ENCODE measurements around the gene GADD45B.
"Not testable (repeated sequence)": the region's sequence is repeated elsewhere in the genome, so short reads cannot be mapped to it uniquely, and the experiment has no call there.

The GADD45B gene

GRCh38 chr19:2444251-2445002, 31.5 kb upstream of the GADD45B start:
- DNase-seq (ENCODE audit: low read depth in 2 of 2), result no peak

- no peak for DNase-seq (ENCODE audit: low read depth in 2 of 2)
Observed at GRCh38 chr19:2446381-2446780, 29.5 kb upstream of the GADD45B start.

DNA sequence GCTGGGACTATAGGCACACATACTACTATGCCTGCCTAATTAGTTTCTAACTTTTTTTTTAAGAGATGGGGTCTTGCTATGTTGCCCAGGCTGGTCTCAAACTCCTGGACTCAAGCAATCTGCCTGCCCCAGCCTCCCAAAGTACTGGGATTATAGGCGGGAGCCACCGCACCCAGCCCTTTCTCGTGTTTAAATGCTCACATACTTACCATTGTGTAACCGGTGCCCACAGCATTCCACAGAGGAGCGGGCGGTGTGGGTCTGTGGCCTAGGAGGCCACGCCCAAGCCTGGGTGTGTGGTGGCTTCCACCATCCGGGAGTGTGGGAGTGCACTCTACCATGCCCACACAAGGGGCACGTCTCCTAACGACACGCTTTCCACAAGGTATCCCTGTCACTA, 26.9 kb upstream of the GADD45B start:
- no peak for DNase-seq (ENCODE audit: low read depth in 2 of 2)

DNA sequence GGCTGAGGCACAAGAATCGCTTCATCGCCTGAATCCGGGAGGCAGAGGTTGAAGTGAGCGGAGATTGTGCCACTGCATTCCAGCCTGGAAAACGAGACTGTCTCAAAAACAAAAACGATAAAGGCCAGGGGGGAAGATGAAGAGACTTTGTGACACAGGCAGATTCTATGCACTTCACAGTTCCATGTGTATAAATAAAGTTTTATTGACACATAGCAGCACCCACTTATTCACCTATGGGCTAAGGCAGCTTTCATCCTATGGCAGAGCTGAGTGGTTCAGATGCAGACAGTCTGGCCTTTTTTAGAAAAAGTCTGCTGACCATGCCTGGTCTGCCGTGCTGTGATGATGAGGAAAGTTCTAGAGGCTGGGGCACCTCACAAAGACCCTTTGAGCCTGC, 24.8 kb upstream of the GADD45B start:
- DNase-seq (ENCODE audit: low read depth in 2 of 2), result no peak

DNA sequence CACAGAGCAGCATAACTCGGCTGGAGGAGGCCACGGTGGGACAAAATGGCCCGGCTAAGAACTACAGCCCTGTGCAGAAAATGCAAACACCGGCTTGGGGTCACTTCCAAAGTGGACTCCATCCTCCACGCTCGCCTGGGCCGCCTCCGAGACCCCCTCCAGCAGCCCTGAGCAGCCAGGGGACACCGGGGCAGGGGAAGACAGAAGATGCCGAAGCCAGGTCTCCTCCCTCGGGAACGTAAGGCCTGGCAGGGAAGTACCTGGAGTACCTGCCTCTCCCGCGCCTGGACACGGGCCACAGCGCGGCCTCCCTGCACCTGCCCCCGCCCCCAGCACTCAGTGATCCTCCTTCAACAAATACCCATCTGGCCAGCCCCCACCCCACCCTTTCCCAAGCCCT, 24.2 kb upstream of the GADD45B start:
- DNase-seq (ENCODE audit: low read depth in 2 of 2), result no peak

DNA sequence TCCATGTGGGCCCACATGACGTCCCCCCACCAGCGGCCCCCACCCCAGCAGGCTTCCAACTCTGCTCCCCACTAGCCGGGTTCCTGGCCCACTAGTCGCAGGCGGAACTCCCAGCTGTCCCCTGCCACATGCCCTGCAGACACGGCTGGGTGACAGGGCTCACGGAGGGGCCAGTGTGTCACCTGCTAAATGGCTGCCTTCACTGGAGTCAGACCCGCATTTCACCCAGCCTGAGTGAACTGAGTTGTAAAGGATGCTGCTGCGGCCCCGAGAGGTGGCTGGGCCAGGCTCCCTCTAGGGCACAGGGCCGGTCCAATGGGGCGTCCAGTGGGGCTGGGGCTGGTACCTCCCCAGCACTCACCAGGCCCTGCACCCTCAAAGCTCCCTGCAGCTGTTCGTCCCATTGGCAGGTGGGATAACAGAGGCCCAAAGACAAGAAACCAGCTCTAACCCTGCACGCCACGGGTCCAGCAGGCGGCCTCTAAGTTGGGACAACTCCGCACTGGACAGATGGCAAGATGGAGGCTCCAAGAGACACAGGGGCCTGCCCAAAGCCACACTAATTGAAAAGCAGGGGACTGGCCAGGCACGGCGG, 22.4 kb upstream of the GADD45B start:
- no peak for DNase-seq (ENCODE audit: low read depth in 2 of 2)

DNA sequence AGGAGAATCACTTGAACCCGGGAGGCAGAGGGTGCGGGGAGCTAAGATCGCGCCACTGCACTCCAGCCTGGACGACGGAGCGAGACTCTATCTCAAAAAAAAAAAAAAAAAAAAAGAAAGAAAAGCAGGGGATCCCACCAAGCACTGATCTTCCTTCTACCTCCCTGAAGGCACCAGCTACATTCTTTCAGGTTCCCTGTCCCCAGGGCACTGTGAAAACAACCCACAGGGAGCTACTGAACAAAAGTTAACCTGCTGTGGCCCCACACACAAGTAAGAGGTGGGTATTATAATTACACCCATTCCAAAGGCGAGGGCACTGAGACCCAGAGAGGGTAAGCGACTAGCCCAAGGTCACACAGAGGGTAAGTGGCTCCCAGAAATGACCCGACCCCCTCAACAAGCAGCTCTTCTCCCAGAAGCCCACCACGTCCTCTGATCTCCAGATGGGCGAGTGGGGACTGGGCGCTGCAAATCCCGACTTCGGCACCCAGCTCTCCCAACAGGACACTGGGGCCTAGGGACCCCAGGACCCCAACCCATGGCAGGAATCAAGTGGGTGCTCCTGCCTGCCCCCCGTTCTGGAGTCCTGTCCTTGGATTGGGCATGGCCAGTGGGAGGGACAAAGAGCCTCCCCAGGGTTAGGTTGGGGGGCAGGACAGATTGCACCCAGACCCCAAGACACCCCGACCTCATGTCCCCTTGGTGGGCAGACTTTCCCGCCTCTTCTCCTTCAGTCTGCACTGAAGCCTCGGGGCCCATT, 21.5 kb upstream of the GADD45B start:
- DNase-seq (ENCODE audit: low read depth in 2 of 2), result no peak

DNA sequence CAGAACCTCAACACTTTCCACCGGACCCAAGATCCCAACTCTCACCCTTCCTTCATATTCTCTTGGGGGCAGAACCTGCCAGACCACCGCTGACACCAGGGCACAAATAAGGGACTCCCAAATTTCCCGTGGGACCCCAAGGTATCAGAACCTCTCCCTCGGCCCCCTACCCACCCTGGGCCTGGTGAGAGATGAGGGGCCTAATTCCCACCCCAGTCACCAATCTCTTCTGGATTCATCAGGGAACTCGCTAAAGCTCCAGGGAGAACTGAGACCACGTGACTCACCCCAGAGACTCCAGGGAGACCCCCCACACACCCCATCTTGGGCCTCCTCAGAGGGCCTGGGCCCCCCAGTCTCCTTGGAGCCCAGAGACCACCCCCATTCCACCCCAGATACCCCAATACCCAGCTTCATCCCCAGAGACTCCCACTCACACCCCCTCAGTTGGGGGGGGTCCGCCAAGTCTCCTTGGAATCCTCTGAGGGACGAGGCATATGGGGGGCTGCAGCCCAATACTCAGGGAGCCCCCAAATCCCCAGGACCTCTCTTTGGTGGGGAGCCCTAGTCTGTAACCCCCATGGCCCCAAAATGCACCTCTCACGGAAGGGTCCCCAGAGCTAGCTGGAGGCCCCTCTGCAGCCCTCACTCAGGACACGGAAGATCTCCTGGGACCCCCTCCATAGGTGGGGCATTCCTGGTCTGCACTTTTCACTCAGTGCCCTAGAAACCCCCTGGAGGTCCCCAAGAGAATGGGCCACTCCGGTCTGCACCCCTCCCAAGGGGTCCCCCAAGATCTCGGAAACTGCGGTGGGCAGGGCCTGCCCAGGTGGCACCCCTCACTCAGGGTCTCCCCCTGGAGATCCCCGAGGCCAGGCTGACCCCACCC, 20.7 kb upstream of the GADD45B start:
- DNase-seq (ENCODE audit: low read depth in 2 of 2), result no peak

DNA sequence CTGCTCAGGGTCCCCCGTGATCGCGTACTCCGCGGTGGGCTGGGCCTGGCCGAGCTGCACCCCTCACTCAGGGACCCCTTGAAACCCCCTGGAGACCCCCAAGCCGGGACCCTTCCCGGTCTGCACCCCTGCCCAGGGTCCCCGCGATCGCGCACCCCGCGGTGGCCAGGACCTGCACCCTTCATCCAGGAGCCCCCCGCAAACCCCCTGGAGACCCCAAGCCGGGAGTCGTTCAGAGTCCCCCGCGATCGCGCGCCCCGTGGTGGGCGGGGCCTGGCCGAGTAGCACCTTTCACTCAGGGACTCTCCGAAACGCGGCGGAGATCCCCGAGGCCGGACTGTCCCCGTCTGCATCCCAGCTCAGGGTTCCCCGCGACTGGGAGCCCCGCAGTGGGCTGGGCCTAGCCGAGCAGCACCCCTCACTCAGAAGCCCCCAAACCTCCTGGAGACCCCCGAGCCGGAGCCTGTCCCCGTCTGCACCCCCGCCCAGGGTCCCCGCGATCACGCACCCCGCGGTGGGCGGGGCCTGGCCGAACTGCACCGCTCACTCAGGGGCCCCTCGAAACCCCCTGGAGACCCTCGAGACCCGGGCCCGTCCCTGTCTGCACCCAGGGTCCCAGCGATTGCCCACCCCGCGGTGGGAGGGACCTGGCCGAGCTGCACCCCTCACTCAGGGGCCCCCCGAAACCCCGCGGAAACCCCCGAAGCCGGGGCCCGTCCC, 19.9 kb upstream of the GADD45B start:
- no peak for DNase-seq (ENCODE audit: low read depth in 2 of 2)

- no peak for DNase-seq (ENCODE audit: low read depth in 2 of 2)
Observed at GRCh38 chr19:2457394-2458037, 18.4 kb upstream of the GADD45B start.

DNA sequence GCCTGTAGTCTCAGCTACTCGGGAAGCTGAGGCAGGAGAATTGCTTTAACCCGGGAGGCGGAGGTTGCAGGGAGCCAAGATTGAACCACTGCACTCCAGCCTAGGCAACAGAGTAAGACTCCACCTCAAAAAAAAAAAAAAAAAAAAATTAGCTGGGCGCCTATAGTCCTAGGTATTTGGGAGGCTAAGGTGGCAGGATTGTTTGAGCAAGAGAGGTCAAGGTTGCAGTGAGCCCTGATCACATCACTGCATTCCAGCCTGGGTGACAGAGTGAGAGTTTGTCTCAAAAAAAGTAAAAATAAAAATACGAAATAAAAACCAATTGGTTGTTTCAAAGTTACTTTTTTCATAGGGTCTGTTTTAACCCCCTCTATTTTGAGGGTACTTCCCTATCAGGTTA, 17.9 kb upstream of the GADD45B start:
- DNase-seq (ENCODE audit: low read depth in 2 of 2), result no peak

DNA sequence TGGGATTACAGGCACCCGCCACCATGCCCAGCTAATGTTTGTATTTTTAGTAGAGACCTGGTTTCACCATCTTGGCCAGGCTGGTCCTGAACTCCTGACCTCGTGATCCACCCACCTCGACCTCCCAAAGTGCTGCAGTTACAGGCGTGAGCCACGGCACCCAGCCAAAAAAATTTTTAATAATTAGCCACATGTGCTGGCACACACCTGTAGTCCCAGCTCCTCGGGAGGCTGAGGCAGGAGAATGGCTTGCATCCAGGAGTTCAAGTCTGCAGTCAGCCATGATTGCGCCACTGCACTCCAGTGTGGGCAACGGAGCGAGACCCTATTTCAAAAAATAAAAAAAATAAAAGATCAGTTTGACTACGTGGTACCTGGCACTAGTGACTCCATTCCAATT, 17.2 kb upstream of the GADD45B start:
- DNase-seq (ENCODE audit: low read depth in 2 of 2), result not testable (repeated sequence)

DNA sequence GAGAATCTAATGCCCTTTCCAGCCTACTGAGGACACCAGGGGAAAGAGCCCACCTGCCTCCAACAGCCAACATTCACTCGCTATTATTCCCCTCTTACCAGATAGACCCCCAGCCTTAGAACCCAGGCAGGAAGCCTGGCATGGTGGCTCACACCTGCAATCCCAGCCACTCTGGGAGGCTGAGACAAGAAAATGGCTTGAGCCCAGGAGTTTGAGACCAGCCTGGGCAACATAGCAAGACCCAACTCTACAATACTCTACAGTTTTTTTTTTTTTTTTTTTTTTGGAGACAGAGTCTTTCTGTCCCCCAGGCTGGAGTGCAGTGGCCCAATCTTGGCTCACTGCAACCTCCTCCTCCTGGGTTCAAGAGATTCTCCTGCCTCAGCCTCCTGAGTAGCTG, 15.7 kb upstream of the GADD45B start:
- DNase-seq (ENCODE audit: low read depth in 2 of 2), result no peak

DNA sequence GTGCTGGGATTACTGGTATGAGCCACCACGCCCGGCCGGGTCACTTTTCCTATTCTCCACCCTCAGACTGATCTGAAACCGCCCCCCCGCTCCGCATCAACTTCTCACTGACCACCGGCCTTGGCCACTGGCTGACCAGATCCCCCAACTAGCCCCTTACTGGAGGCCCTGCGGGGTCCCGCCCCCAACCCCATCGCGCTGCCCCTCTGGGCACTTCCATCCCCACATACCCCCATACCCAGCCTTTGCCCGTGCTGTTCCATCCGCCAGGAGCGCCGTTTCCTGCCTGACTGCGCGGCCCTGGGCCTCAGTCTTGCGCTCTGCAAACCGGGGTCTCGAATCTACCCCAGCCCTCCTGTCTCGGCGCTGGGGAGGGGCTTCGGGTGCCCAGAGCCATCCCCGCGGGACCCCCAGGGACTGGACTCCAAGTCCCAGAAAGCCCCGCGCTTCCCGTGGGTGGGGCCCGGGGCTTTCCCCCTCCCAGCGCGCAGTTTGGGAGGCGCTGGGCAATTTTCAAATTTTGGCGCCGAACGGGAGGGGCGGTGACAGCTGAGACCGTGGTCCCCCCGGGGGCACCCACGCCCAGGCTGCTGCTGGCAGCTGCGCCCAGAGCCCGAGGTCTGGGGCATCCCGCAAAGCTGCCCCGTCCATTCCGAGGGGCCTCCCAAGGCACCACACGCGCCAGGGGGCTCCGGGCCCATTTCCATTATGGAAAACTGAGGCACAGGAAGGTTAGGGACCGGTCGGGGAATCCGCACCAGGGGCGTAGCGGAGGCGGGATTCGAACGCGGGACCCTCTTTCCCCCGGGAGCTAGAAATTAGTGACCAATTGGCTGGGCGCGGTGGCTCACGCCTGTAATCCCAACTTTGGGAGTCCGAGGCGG, 13.9 kb upstream of the GADD45B start:
- peak; percentile 68 to 75 for DNase-seq (ENCODE audit: low read depth in 2 of 2)

GRCh38 chr19:2462635-2463421, 13.1 kb upstream of the GADD45B start:
- no peak for DNase-seq (ENCODE audit: low read depth in 2 of 2)

GRCh38 chr19:2463694-2464093, 12.2 kb upstream of the GADD45B start:
- not testable (repeated sequence) for DNase-seq (ENCODE audit: low read depth in 2 of 2)

- no peak for DNase-seq (ENCODE audit: low read depth in 2 of 2)
Observed at GRCh38 chr19:2464389-2464788, 11.5 kb upstream of the GADD45B start.

DNA sequence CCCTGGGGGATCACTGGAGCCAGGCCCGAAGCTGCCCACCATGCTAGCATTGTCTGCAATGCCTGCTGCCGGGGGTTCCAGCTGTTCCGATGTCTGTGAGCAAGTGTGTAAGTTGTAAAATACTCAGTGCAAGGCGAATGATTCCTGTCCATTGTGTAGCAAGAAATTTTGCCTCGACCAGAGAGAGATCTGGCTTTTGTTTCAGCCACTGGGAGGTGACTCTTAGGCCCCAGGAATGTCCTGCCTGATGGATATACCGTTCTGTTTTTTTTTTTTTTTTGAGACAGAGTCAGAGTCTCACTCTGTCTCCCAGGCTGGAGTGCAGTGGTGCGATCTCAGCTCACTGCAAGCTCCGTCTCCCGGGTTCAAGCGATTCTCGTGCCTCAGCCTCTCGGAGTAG, 7.3 kb upstream of the GADD45B start:
- no peak for DNase-seq (ENCODE audit: low read depth in 2 of 2)
